Stimulated activated CD4-positive, alpha-beta T cell treated with anti-CD3 and anti-CD28 coated beads, Interleukin-1b, Interleukin-23, amount 100 ng/mL, for 1 hour (primary cell): ENCODE results near the gene AGGF1.
"Not testable (repeated sequence)": the region's sequence is repeated elsewhere in the genome, so short reads cannot be mapped to it uniquely, and the experiment has no call there.

Experiments
- DNase-seq, 2 donors: peaks; one replicate each; pipeline ENCODE4 v3.0.0-alpha.2; 2020; ENCODE audit warnings: low read depth in 2 of 2

Gene AGGF1, protein sequence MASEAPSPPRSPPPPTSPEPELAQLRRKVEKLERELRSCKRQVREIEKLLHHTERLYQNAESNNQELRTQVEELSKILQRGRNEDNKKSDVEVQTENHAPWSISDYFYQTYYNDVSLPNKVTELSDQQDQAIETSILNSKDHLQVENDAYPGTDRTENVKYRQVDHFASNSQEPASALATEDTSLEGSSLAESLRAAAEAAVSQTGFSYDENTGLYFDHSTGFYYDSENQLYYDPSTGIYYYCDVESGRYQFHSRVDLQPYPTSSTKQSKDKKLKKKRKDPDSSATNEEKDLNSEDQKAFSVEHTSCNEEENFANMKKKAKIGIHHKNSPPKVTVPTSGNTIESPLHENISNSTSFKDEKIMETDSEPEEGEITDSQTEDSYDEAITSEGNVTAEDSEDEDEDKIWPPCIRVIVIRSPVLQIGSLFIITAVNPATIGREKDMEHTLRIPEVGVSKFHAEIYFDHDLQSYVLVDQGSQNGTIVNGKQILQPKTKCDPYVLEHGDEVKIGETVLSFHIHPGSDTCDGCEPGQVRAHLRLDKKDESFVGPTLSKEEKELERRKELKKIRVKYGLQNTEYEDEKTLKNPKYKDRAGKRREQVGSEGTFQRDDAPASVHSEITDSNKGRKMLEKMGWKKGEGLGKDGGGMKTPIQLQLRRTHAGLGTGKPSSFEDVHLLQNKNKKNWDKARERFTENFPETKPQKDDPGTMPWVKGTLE

GRCh38 chr5:77030097-77031071 is at the start of gene AGGF1:
Gene AGGF1 (plus strand): TSS chr5:77030404. CDS start chr5:77030767, 363 bp downstream.
- peak; percentile 67 to 74 for DNase-seq

- no peak for DNase-seq
These were observed 49.6 kb upstream of the AGGF1 start for GRCh38 chr5:76980518-76981144.

GRCh38 chr5:76982450-76982849 is 47.8 kb upstream of the AGGF1 start:
- no peak for DNase-seq

DNA sequence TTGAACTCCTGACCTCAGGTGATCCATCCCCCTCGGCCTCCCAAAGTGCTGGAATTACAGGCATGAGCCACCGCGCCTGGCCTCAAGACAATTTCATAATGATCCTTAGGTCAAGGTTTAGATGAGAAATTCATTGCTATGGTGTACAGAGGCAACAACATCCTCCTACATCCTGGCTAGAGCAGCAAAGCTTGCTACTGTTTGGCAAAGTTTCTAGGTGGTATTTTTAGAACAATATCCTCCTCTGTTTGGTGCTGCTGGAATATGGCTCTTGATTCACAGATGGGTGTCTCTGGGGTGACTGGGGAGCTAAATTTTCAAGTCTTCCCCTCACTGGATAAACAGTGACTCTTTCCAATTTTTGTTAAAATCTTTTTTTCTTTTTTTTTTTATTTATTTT is 46.7 kb upstream of the AGGF1 start:
- no peak for DNase-seq

GRCh38 chr5:76986825-76987526 is 43.2 kb upstream of the AGGF1 start:
- DNase-seq: no peak

- no peak for DNase-seq
These were observed 39.2 kb upstream of the AGGF1 start for GRCh38 chr5:76990899-76991459.

- DNase-seq: not testable (repeated sequence)
These were observed 36.8 kb upstream of the AGGF1 start for GRCh38 chr5:76993436-76993835.

DNA sequence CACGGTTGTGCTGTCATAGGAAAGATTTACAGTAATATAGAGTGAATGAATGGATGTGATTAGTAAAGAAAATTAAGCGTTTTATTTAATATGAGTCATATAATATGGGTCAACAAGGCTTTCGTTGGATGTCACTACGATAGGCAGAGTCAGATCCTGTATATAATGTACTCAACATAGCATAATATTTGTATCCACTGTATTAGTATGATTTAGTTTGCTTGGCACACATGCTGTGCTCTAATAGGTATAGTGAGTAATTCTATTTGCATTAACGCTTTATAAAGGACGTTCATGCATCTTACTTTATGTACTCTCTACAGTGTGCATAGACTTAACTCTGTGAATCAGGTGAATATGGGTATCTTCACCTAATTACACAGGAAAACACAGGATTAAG is 35.9 kb upstream of the AGGF1 start:
- no peak for DNase-seq

- not testable (repeated sequence) for DNase-seq
These were observed 32.0 kb upstream of the AGGF1 start for GRCh38 chr5:76998251-76998650.

- DNase-seq: no peak
These were observed 30.8 kb upstream of the AGGF1 start for GRCh38 chr5:76999451-76999850.

- DNase-seq: no peak
These were observed 27.0 kb upstream of the AGGF1 start for GRCh38 chr5:77003246-77003645.

- DNase-seq: no peak
These were observed 24.1 kb upstream of the AGGF1 start for GRCh38 chr5:77006124-77006523.

GRCh38 chr5:77008413-77008812 is 21.8 kb upstream of the AGGF1 start:
- DNase-seq: no peak

GRCh38 chr5:77010243-77010642 is 20.0 kb upstream of the AGGF1 start:
- no peak for DNase-seq

- no peak for DNase-seq
These were observed 18.7 kb upstream of the AGGF1 start for GRCh38 chr5:77011498-77011897.

DNA sequence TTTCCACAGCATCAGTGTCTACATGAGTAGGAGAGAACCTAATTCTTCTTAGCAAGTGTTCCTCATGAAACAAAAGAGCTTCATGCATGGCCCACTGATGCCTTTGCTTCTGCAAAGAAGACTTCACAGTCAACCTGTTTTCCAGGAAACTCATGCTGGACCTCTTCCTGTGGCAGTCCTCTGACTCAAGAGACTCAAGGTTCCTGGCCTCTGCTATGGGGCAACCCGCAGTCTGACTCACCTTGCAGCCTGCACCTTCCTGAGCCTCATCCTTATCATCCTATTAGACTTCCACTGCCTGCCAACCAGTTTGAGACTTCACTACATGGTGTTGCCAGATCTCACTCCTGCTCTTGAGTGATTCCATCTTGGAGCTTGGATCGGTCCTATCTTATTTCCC is 17.6 kb upstream of the AGGF1 start:
- no peak for DNase-seq

DNA sequence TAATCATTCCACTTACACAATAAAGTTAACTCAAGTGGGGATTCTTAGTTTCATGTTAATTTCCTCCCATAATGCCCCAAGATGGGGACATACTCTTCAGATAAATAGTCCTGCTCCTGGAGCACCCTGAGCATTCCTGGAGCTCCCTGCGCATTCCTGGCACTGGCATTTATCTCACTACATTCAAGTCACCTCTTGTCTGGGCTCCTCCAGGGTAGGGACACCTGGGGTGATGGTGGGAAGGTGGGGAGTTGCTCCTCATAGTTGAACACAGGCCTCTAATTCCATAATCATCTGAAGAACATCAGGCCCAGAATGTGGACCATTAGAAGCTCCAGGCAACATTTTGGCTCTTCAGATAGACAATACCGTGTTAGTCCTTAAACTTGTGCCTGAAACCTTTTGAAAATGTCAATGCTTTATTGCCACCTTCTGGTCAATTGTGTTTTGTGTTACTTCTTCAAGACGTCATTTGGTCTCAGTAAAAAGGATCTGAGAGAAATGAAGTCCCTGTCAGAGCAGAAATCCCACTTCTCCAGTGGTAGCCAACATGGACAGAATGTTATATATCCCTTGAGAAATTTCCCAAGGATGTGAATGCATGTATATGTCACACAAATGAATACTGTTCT is 14.2 kb upstream of the AGGF1 start:
- DNase-seq: no peak

- no peak for DNase-seq
These were observed 13.2 kb upstream of the AGGF1 start for GRCh38 chr5:77016962-77017361.

GRCh38 chr5:77017668-77018067 is 12.5 kb upstream of the AGGF1 start:
- DNase-seq: no peak
